ENCODE results near the gene CRKL.

DNA sequence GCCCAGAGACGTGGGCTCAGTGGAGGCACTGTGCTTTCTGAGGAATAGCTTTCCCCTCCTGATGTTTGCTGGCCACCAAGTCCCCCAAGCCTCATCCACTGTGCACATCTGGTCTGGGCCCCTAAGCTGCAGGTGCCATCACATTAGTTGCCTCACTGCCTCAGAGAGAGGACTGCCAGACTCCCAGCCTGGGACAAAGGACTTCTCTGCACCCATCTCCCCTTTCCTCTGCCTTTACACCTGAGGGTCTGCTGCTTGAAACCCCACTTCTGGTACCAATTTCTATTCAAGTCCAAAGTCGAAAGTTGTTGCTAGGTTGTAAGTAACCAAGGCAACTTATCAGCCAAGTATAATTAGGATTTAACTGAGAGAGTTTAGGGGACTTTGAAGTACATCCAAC is 61.2 kb downstream of the CRKL start:
- TF ChIP-seq, protein P1, sequence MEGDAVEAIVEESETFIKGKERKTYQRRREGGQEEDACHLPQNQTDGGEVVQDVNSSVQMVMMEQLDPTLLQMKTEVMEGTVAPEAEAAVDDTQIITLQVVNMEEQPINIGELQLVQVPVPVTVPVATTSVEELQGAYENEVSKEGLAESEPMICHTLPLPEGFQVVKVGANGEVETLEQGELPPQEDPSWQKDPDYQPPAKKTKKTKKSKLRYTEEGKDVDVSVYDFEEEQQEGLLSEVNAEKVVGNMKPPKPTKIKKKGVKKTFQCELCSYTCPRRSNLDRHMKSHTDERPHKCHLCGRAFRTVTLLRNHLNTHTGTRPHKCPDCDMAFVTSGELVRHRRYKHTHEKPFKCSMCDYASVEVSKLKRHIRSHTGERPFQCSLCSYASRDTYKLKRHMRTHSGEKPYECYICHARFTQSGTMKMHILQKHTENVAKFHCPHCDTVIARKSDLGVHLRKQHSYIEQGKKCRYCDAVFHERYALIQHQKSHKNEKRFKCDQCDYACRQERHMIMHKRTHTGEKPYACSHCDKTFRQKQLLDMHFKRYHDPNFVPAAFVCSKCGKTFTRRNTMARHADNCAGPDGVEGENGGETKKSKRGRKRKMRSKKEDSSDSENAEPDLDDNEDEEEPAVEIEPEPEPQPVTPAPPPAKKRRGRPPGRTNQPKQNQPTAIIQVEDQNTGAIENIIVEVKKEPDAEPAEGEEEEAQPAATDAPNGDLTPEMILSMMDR (conservative IDR thresholded peaks at IDR 0.05; ENCODE audit: low read length): no peak
- TF ChIP-seq EZH2phosphoT487 (IDR thresholded peaks at IDR 0.05; ENCODE audit: borderline replicate concordance): no peak

Data from Loucy (cell line).